Activated CD4-positive, CD25-positive, alpha-beta regulatory T cell treated with anti-CD3 and anti-CD28 coated beads, Interleukin-2, amount 50 U/mL, for 16 hours (primary cell): ENCODE measurements around the gene ACAD8.
"Not testable (repeated sequence)": the region's sequence is repeated elsewhere in the genome, so short reads cannot be mapped to it uniquely, and the experiment has no call there.

Experiments used
- DNase-seq: peaks from one replicate; pipeline ENCODE4 v3.0.0-alpha.2; 2020; ENCODE audit warnings: low read depth, low spot score

The ACAD8 gene

DNA sequence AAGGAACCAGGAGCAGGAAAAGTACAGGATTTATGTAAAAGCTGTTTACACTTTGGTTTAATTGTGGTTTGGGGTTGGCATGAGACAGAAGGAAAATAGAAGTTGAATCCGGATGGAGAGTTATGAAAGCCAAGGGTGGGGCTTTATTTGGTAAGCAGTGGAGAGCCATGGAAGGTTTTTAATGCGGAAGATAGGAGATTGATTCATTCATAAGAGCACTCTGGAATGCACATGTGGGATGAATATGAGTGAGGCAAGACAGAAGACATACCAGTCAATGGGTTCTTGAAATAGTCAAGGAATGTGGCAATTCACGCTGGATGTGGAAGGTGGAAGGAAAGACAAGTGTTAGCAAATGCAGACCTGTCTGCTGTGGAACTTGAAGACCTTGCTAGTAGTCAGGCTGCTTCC lies 13.5 kb downstream of the ACAD8 start:
- no peak for DNase-seq

DNA sequence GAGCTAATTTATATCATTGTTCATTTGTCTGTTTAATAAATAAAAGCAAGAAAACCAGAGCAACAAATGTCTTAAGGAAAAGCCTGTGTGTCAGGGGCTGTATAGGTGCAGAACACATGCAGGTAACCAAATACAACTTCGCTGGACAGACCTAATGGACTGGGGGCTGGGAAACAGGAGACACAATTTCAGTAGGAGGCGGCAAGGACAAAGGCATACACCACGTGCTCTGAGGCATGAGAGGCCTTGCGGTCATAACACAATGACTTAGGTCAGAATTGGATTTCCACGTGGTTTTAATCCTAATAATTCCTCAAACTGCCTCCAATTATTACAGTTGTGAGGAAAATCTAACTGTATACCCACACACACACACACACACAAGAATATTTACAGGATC lies 14.1 kb downstream of the ACAD8 start:
- no peak for DNase-seq

DNA sequence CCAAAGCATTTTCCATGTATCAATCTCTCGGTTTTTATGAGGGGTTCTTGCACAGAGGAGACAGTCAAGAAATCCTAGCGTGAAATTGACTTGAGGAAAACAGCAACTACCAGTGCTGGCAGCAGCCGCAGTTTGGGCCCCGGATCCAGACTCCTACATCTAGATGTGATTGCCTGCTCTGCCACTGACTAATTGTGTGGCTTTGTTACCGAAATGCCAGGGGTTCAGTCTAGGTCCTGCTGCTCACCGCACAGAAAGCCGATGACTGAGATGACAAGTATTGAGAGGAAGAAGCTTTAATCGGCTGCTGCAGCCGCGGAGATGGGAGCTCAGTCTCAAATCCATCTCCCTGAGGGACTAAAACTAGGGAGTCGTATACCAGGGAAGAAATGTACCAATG lies 14.6 kb downstream of the ACAD8 start:
- DNase-seq: no peak

DNA sequence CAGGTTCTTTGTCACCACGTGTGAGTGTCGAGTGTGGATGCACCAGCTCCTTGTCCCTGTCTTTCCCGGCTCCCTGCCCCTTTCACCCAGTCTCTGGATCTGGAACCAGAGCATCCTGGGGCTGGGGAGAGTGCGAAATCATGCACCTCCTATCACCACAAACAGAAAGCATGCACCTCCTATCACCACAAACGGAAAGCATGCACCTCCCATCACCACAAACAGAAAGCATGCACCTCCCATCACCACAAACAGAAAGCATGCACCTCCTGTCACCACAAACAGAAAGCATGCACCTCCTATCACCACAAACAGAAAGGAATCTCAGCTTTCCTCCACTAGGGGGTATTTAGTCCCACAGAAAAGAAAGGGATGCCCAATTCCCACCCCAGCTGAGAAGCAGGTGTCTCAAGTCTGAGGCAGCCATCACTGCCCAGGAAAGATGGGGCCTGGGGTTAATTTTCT lies 16.9 kb downstream of the ACAD8 start:
- no peak for DNase-seq

DNA sequence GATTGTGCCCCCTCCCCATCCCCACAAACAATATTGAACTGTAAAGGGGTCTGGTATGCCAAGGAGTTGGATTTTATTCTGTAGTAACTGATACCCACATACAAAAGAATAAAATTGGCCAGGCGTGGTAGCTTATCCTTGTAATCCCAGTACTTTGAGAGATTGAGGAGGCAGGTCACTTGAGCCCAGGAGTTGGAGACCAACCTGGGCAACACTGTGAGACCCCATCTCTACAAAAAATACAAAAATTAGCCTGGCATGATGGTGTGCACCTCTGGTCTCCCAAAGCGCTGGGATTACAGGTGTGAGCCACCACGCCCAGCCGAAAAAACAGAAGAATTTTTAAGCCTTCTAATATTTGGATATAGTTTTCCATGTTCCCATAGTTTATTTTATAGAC lies 18.6 kb downstream of the ACAD8 start:
- DNase-seq: no peak

DNA sequence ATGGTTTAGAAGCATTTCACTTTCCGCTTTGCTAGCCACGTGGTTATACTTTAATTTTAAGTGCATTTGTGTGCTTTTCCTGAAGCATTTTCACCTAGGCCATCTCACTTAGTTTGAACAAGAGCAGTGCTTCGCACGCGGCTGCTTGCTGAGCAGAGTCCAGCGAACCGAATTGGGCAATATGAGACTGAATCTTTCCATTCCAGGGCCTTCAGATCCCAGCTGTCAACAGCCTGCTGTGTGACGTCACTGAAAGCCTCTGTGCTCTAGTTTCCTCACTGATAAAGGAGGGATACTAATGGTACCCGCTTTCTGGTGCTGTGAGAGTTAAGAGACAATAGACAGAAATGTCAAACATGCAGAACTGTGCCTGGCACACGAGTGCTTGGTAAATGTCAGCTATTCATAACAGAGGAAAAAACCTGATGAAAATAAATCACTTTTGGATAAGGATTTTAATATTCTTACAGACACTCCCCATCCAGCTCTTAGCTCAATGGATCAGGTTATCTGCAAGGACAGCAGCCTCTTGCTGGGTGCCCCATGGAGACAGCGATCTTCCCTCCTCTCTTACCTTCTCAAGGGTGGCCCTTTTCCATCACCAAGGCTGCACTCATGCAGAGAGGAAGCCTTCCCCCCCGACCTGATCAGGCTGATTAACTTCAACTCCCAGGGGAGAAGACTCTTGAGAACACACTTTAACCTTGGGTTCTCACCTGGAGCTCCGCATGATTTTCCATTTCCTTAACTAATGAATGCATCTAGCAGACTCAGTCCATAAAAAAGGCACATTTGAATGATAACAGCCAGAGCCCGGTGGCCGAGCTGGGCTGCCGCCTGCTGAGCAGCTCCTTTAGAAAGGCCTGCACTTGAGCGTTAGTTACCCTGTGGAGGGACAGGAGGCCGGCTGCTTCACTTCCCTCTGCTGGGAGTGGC lies 19.3 kb downstream of the ACAD8 start:
- DNase-seq: no peak

DNA sequence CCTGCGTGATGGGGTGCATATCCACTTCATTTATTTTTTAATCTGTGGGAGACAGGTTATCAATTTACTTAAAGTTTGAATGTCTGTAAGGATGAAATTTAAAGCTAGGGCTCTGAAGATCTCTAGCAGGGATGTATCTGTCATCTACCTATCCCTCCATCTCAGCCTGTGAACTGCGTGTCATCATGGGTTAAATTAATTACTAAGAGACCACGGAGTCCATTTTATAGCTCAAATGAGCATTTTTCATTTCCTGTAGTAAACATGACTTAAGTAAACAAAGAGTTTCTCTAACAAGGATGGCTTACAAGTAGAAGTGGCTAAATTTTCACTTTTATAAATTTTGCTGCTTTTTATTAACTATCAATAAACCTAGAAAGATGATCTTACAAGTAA lies 19.9 kb downstream of the ACAD8 start:
- no peak for DNase-seq

DNA sequence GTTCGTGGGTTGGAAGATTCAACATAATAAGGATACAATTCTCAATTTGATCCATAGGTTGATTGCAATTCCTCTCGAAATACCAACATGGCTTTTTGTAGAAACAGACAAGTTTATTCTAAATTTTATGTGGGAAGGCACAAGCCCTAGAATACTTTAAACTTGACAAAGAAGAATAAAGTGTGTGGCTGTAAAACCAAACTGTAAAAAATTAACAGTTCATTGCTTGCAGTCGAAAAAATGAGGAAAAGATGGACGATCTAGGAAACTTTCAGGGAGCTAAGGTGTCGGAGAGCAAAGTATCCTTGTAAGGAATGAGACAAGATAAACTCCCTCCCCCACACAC lies 21.8 kb downstream of the ACAD8 start:
- DNase-seq: no peak

DNA sequence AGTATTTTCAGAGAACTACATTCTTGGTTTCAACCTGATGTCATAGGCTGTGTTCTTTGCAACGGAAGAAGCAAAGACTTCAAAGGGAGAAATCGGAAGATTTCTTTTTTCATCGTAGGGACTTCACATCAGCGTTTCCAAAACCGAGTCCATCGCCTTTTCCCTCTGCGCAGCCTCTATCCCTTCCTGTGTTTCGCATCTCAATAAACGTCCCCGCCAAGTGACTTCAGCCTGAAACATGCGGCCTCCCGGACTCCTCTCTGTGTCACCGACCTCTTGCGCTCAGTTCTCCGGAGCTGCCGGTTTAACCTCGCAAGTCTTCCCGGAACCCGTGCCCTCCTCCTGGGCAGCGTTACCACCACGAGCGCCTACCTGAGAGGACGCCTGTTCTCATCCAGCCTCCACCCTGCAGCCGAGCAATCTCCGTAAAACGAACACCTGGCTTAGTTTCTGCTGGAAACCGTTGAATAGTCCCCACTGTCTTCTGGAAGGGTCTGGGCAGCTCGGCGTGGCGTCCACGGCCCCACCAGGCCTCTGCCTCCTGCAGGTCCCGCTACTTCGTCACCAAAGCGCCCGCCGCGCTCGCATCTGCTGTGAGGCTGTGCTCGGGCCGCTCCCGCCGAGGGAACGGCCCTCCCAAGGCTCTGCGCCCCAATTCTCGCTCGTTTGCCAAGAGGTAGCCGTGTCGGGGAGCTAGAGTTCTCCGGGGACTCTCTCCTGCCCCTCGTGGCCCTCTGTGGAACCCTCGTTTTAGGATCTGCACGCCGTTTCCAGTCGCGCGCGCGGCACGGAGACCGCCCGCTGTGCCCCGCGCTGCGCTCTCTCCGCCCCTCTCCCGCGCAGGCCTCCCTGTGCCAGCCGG lies 22.4 kb downstream of the ACAD8 start, which contains the start of gene GLB1L3:
Gene GLB1L3, plus strand, starts transcription at position 846 of the 862 bp plus-strand sequence. CDS start 362 bp downstream, outside the sequence.
- DNase-seq: peak; percentile 51

DNA sequence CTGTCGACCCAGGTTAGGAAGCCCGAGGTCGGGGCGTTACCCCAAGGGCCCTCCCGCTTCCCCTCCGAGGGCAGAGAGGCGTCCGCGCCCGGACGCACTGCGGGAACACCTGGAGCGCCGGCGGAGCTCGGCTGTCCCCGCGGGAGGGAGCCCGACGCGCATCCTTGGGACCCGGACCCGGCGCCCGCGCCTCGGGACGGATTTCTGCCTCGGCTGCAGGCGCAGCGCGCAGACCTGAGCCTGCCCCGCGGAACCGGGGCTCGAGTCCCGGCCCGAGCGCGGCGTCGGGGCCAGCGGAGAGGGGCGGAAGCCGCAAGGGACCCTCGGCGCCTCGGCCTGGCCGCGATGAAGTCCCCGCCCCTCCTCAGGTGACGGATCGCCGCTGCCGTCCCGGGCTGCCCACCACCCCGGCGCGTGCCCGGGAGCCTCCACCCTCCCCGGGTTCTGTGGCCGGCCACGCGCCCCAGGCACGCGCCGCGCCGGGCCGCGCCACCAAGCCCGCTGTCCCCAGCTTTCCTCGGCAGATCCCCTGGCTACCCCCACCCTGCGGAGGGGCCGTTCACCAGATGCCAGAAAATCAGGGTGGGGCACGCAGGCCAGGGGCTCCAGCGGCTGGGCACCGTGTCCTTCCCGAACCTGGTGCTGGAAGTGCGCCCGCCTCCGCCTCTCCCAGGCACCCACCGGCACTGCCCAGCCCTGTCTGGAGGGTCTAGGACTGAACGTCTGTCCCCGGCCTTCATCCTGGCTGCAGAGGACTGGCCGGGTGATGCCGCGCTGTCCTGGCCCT lies 23.2 kb downstream of the ACAD8 start:
- no peak for DNase-seq

DNA sequence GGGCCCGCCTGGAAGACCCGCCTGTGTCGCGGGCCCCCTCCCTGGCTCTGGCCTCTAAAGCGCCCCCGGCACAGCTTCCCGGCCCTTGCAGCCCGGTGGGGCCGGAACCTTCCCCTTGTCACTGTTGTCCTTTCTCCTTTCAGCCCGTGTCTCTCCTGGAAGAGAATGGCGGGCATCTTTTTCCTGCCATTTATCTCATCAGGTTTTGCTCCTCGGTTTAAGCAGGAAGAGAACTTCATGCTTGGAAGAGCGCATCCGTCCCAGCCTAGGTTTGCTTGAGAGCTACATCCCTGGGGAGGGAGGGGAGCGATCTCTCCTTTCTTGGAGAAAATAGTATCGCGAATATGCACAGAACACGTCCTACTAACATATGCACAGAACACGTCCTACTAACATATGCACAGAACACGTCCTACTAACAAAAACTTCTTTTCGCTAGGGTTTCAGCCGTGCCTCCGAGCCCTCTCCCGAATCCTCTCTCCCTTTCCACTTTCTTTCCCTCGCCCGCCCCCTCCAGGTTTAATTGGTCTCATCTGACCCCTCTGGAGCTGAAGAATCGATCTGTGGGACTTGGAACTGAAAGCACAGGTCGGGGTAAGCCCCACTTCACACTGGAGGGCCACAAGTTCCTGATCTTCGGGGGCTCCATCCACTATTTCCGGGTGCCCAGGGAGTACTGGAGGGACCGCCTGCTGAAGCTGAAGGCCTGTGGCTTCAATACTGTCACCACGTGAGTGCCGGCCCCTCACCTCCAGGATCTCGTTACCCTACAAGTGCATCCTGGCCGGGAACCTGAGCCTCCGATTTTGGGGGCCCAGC lies 24.0 kb downstream of the ACAD8 start:
- DNase-seq: no peak

DNA sequence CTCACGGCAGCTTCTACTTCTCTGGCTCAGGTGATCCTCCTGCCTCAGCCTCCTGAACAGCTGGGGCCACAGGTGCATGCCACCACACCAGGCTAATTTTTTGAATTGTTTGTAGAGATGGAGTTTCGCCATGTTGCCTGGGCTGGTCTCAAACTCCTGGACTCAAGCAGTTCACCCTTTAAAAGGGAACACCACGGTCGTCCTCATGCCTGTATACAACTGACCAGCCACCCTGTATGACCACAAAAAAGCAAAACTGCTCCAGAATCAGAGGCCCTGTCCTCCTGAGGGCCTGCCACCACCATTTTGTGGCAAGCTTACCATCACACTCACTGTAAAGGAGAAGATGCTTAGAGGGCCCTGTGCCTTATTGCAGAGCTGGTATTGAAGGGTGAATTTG lies 25.0 kb downstream of the ACAD8 start:
- DNase-seq: no peak

DNA sequence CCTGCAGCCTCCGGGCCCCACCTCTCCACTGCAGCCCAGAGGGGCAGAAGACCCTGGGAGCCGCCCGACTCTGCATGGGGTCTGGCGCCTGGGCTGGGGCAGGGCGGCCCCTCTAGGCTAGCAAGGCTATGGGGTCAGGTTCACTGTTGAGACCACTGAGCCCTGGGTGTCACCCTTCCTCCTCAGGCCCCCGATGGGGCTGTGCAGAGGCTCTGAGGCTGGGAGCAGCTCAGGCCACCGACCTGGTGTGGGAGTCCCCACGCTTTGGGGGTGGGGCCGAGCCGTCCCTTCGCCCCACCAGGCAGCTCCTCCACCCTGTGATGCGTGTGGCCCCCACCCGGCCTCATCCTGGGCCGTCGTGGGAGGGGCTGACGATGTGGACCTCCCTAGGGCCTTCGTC lies 28.3 kb downstream of the ACAD8 start:
- DNase-seq: not testable (repeated sequence)

DNA sequence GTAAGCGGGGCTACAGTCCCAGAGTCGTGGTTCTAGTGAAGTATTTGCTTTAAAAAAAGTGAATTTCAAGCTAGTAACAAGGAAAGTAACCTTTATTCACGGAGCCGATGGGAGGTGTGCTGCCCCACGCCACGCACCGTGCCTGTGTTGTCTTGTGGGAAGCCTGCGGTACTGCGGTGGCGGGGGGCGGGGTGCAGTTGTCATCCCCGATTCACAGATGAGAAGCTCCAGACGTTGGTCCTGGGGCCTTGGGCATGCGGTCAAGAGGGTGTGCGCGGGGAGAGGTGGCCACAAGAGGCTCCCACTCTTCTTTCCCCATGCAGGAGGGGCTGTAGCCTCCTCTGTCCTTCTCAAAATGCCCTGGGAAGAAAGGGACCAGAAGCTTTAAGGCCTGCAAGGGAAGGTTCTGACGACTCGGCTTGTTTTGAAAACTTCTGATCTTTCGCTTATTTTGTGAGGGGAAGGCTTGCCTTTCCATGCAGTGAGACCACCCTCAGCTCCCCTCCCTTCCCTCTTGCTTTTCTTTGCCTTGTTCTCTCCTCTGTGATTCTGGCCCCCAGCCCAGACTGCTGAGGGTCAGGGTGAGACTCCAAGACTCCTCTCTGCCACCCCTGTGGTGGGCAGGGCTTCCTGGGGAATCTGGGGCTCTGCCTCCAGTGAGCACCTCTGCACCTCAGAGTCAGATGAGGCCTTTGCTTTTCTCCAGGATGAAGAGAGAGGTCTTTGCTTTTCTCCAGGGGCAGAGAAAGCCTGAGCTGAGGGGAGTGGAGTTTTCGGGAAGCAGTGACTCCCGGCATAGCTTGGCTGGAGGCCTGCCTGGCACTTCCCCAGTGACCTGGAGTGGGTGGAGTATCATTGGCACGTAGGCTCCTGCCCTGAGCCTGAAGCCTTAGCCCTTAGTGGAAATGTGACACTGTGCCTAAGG lies 29.0 kb downstream of the ACAD8 start:
- DNase-seq: no peak

DNA sequence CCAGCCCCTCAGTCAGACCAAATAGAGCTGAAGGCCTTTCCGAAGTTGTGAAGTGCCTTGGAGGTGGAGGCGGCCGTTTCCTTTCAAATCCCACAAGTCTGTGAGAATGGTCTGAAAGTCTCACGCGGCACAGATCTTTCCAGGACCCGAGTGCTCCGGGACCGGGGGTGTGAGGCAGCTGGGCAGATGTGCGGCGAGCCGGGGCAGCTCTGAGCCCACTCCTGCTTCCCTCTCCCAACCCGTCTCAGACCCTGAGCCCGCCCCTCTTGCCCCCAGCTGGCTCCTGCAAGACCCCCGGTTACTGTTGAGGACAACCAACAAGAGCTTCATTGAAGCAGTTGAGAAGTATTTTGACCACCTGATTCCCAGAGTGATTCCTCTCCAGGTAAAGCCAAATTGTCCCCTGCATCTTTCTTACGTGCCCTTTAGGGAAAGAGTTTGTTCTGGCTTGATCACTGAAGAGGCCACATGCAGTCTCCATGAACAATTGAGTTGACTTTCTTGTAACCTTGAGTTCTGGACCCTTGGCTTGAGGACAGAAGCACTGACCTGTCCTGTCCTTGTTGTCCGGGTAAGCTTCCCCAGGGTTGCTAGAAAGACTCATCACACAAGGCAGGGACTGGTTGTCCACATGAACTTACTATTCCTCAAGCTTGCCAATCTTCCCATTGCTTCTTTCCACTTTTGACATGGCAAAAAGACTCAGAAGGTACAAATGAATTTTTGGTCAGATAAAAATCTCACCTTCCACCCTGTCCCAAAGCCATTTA lies 30.3 kb downstream of the ACAD8 start:
- DNase-seq: no peak

DNA sequence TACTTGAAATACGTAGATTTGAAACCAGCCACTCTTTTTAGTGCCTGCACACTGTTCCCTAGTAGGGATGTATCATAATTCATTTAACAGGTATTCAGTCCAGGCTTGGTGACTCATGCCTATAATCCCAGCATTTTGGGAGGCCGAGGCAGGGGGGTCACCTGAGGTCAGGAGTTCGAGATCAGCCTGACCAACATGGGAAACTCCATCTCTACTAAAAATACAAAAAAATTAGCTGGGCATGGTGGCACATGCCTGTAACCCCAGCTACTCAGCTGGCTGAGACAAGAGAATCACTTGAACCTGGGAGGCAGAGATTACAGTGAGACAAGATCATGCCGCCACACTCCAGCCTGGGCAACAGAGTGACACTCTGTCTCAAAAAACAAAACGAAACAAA lies 31.0 kb downstream of the ACAD8 start:
- not testable (repeated sequence) for DNase-seq

DNA sequence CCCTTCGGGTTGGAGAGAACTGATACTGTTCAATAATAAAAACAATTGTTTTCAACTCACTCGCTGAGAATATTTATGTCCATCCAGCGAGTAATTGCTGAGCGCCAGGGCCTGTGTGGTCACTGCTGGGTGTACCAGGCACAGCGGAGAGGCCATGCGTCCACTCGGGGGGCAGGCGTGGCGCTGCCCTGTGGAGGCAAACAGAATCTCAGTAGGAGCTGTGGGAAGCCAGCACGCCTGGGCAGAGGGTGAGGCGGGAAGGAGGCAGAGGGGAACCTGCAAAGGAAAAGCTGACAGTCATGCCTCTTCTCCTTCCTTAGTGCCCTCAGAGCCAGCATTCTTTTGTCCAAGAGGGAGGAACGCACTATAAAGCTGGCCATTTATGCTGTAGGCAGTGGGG lies 34.2 kb downstream of the ACAD8 start:
- DNase-seq: no peak

DNA sequence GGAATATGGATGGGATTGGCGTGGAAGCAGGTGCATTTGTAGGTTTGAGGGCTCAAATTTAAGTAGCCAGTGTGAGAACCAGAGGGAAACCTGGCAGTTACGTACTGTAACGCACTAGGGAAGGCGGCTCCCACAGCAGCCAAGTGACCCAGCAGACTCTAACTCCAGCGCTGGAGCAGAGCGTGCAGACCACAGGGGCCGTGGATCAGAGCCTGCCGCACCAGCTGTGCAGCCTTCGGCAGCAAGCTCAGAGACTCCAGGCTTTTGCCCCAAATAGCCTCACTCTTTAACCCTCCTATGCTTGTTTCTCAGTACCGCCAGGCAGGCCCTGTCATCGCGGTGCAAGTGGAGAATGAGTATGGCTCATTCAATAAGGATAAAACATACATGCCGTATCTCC lies 35.1 kb downstream of the ACAD8 start:
- no peak for DNase-seq

DNA sequence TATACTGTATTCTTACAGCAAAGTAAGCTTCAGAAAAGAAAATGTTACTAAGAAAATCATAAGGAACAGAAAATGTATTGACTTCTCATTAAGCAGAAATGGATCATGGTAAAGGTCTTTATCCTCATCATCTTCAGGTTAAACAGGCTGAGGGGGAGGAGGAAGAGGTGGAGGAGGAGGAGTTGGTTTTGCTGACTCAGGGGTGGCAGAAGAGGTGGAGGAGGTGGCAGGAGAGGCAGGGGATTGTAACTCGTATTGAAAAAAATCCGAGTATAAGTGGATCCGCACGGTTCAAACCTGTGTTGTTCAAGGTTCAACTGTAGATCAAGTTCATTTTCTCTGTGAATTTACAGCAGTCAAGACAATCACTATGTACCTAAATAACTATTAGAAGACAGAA lies 35.8 kb downstream of the ACAD8 start:
- no peak for DNase-seq
